HUDEP-2 (cell line): ENCODE data around the gene SYNE2.
"Not testable (repeated sequence)": the region's sequence is repeated elsewhere in the genome, so short reads cannot be mapped to it uniquely, and the experiment has no call there.

Experiments used
- DNase-seq, 76 experiments: peaks; one replicate each; lab custom pipeline; 2025; ENCODE audit not compliant: unreplicated experiment in 76 of 76; lab: John Stamatoyannopoulos, UW

The SYNE2 gene

DNA sequence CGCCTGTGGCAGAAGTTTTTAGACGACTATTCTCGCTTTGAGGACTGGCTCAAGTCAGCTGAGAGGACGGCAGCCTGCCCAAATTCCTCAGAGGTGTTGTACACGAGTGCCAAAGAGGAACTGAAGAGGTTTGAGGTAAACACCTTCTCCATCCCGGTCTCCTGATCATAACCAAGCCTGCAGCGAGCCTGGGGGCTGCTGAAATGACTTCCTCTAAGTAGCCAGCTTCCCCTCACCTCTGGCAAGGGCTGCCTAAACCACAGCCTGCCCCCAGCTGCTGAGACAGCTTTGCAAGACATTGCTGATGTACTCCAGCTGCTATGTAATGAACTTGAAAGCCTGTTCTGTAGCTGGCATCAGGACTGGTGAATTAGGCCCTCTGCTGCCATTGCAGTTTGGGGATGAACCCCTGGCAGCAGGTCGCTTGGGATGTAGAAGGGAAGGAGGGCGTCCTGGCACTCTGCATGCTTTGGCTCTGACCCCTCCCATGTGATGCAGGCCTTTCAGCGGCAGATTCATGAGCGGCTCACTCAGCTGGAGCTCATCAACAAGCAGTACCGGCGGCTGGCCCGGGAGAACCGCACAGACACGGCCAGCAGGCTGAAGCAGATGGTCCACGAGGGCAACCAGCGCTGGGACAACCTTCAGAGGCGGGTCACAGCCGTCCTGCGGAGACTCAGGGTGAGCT is 356.8 kb downstream of the SYNE2 start:
- no peak for DNase-seq

- DNase-seq = no peak
Measured at GRCh38 chr14:64210216-64210615, 357.4 kb downstream of the SYNE2 start.

GRCh38 chr14:64210912-64211311 is 358.1 kb downstream of the SYNE2 start:
- DNase-seq = not testable (repeated sequence)

DNA sequence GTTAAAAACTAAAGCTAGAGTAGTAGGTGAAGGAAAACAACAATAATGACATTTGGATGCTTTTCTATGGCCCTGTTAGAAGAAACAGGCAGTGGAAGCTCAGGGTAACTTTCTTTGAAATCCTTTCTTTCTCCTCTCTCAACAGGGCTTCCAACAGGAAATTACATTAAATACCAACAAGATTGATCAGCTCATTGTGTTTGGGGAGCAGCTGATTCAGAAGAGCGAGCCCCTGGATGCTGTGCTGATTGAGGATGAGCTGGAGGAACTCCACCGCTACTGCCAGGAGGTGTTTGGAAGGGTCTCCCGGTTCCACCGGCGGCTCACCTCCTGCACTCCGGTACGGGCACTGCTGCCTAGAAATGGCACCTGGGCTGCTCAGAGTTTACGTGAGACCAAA is 359.9 kb downstream of the SYNE2 start:
- no peak for DNase-seq

GRCh38 chr14:64213086-64213485 is 360.3 kb downstream of the SYNE2 start:
- no peak for DNase-seq

DNA sequence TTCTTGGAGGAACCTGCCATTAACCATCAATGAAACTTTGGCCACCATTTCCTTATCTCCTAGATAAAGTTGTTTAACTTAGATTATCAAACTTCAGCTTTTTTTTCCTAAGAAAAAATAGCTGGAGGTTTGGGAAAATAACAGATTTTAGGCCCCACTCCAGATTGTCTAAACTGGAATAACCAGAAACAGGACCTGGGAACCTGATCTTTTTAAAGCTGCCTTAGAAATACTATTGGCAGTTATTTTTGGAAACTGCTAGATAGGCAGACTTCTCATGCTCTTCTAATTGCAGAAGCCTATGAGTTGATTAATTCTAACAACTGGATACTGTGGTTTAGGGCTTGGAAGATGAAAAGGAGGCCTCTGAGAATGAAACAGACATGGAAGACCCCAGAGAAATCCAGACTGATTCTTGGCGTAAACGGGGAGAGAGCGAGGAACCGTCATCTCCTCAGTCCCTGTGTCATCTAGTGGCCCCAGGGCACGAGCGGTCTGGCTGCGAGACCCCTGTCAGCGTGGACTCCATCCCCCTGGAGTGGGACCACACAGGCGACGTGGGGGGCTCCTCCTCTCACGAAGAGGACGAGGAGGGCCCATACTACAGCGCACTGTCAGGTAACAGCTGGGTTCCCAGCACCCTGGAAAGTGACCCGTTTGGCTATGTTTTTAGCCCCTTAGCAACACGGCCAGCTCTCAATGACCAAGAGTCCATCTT is 361.2 kb downstream of the SYNE2 start:
- DNase-seq = no peak

DNA sequence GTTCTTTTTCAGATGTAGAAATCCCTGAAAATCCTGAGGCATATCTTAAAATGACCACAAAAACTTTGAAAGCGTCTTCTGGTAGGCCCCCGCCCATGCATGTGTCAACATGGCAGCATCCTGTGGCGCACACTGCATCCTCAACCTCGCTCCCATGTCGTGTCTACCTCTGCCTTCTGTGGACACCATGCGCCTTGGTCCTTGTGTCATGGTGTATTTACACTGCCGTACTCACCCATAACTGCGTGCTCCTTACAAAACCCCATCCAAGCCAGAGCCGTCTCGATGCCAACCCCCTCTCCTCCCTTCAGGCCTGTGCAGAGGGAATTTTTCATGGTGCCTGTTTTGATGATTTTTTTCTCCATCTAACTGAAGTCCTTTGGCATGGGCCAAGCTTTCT is 362.5 kb downstream of the SYNE2 start:
- no peak for DNase-seq

- no peak for DNase-seq
Measured at GRCh38 chr14:64215978-64216377, 363.2 kb downstream of the SYNE2 start.

DNA sequence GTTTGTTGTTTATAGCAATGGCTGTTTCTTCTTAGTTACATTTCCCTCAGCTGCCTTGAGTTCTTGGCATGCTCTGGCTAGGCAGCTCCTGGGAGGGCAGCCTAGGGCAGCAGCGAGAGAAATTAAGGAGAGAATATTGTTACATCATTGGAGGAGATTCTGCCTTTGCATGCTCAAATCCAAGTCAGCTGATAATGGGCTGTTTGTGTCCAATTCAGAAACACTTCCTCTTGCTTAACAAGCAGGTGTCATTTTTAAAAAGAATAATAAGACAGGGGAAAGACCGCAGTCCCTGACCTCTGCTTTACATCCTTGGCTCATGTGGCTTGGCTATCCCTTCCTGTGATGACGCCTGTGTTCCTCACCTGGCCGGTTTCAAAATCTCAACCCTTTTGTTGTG is 364.5 kb downstream of the SYNE2 start:
- DNase-seq = no peak

DNA sequence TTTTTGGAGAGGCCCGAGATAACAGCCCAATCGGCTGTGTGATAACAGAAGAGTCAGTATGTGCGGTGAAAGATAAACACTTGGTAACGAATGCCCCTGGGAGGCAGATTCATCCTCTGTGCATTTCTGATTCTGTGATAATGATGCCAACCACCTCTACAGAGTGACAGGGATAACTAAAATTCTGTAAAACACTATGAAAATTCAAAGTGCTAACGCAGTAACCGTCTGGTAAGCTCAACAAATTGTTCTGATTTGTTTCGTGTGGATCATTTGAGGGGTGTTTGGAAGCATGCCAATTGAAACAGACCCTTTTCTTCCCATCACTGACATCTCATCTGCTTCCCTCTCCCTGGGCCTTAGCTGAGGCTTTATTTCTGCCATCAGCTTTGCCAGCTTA is 365.0 kb downstream of the SYNE2 start:
- peak in 26 of 76 experiments; percentile 6 to 62 (median 29) for DNase-seq

DNA sequence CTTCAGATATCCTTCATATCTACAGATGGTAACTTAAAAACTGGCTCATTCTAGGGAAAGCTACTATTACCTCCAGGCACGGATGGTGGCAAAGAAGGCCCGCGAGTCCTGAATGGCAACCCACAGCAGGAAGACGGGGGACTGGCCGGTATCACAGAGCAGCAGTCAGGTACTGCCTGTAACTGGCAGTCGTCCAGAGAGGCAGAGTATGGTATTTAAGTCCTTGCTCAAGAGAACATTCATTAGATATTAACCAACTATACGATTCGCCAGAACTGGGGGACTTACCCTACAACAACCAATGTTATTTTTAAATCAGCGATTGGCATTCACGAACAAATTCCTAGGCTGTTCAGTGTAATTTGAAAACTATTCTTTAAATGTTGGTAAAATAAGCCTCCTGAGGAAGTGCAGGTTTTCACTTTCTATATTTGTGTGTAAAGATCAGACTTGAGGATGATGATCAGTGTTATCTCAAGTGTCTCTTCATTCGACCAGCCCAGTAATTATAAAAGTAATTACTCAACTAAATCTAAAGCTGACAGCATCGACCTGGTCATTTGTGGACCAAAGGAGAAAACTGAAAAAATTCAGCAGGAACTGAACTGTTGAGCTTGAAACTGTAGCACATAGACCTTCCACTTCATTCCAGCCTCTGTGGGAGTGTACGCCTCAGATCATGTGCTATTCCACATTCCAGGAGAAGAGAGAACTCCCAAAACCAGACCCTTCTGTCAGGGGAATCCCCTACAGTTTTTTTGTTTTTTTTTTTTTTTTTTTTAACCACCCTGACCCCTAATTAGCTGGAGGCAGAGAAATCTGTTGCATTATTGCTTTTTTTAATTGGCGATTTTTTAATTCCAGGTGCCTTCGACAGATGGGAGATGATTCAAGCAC is 365.8 kb downstream of the SYNE2 start:
- peak in 19 of 76 experiments; percentile 3 to 46 (median 9) for DNase-seq

DNA sequence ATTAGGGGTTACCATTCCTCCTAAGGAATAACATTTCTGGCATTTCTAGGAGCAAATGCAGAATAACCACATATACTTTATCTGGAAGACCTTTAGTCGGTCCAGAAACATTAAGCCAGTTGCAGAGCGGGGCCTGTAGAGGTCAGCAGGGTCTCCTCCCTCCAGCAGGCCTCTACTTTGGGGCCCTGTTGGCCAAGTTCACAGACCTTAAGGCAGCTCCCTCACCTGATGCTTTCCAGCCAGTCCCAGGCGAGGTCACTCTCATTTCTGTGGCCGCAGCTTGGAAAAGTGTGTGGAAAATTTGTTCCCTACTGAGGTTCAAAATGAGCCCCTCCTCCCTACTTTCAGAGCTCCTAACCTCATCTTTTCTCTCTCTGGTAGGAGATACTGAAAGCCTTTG is 367.3 kb downstream of the SYNE2 start:
- no peak for DNase-seq

GRCh38 chr14:64220466-64220865 is 367.7 kb downstream of the SYNE2 start:
- peak in 39 of 76 experiments; percentile 3 to 59 (median 22) for DNase-seq

- DNase-seq = no peak
Measured at GRCh38 chr14:64221391-64222003, 368.7 kb downstream of the SYNE2 start.

GRCh38 chr14:64225151-64225757 is 372.4 kb downstream of the SYNE2 start:
- no peak for DNase-seq

DNA sequence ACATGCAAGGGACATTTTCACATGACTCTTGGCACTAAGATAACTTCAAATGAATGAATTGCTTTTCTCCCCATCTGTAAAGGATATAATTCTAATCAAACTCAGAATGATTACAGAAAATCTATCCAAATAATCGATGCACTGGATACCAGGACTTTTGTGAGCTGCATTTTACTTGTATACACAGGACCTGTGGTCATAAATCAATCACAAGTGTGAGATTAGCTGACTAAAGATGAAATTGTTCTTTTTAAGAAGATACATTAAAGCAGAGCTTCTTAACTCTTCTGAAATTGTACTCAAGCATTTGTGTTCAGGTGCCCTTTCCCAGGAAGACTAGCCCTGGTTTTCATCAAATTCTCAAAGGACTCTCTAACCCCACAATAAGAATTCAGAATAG is 375.1 kb downstream of the SYNE2 start:
- no peak for DNase-seq

DNA sequence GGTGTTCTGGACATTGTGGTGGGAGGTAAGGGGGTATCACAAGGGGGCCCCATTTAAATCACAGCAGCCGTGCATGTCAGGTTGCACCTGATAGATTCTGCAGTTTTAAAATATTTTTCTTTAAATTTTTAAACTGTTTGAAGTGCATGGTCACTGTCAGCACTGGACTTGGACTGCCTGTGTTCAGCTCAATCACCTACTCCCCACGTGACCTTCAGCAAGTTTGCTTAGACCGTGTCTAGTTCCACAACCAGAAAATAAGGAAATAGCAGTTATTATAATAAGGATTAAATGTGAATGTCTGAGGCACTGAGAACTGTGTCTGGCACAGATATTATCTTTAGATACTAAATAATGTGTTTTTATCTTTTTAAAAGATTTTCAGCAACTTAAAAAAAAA is 376.7 kb downstream of the SYNE2 start:
- no peak for DNase-seq

- DNase-seq = peak in 10 of 76 experiments; percentile 5 to 36 (median 20)
Measured at GRCh38 chr14:64232095-64232838, 379.5 kb downstream of the SYNE2 start.

- no peak for DNase-seq
Measured at GRCh38 chr14:64232944-64233343, 380.1 kb downstream of the SYNE2 start.
